A549 (cell line): Measurements from ENCODE around the gene RBM26.

Experiments
- POLR2A ChIP-seq: IDR thresholded peaks from 2 replicates; pipeline ENCODE4 v1.6.1; 2012; ENCODE audit warnings: mild to moderate bottlenecking, low read length
- RCOR1 ChIP-seq: fragments of 150-350 bp; IDR thresholded peaks from 2 replicates; pipeline ENCODE4 v1.6.1; 2014; ENCODE audit warnings: antibody characterized with exemption, low read length, low read depth
- TF ChIP-seq, protein P1 (sequence below): fragments of >200 bp; sonication (Bioruptor Twin); formaldehyde crosslinking; IDR thresholded peaks from 3 replicates; pipeline ENCODE4 v1.5.1; 2016
- TF ChIP-seq, protein P2 (sequence below): IDR thresholded peaks from 2 replicates; pipeline ENCODE4 v1.6.1; 2012

DNA sequence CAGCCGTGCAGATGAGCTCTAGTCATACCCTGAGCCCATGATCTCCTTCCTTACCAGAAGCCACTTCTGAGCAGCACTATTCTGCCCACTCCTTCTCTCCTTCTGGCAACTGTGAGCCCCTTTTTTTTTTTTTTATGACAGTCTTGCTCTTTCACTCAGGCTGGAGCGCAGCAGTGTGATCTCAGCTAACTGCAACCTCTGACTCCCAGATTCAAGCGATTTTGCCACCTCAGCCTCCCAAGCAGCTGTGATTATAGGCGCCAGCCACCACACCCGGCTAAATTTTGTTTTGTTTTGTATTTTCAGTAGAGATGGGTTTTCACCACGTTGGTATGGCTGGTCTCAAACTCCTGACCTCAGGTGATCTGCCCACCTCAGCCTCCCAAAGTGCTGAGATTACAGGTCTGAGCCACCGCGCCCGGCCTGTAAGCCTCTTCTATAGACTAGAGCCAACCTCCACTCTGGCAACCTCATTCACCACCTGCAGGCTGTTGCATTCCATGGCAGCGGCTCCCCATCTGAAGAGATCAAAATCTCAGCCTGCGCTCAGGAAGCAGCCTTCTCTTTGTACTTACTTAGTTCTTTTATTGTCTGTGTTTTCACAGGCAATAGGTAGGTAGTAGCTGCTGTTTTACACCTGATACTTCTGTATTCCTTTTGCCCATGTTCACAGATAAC is 40.1 kb upstream of the RBM26 start:
- TF ChIP-seq, protein P1, sequence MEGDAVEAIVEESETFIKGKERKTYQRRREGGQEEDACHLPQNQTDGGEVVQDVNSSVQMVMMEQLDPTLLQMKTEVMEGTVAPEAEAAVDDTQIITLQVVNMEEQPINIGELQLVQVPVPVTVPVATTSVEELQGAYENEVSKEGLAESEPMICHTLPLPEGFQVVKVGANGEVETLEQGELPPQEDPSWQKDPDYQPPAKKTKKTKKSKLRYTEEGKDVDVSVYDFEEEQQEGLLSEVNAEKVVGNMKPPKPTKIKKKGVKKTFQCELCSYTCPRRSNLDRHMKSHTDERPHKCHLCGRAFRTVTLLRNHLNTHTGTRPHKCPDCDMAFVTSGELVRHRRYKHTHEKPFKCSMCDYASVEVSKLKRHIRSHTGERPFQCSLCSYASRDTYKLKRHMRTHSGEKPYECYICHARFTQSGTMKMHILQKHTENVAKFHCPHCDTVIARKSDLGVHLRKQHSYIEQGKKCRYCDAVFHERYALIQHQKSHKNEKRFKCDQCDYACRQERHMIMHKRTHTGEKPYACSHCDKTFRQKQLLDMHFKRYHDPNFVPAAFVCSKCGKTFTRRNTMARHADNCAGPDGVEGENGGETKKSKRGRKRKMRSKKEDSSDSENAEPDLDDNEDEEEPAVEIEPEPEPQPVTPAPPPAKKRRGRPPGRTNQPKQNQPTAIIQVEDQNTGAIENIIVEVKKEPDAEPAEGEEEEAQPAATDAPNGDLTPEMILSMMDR = no peak
- TF ChIP-seq POLR2A = no peak
- TF ChIP-seq, protein P2, sequence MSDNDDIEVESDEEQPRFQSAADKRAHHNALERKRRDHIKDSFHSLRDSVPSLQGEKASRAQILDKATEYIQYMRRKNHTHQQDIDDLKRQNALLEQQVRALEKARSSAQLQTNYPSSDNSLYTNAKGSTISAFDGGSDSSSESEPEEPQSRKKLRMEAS = no peak
- no peak for TF ChIP-seq RCOR1
